Measurements from ENCODE around the gene MSRB2. TPM values are rescaled to one million over a fixed set of nuclear protein-coding genes. Genes with fewer than 3 reads are reported as not detected.

MSRB2 gene
- total and polyA plus RNA-seq, 2 experiments from 2014 or later: 9.5 to 34.6 TPM

DNA sequence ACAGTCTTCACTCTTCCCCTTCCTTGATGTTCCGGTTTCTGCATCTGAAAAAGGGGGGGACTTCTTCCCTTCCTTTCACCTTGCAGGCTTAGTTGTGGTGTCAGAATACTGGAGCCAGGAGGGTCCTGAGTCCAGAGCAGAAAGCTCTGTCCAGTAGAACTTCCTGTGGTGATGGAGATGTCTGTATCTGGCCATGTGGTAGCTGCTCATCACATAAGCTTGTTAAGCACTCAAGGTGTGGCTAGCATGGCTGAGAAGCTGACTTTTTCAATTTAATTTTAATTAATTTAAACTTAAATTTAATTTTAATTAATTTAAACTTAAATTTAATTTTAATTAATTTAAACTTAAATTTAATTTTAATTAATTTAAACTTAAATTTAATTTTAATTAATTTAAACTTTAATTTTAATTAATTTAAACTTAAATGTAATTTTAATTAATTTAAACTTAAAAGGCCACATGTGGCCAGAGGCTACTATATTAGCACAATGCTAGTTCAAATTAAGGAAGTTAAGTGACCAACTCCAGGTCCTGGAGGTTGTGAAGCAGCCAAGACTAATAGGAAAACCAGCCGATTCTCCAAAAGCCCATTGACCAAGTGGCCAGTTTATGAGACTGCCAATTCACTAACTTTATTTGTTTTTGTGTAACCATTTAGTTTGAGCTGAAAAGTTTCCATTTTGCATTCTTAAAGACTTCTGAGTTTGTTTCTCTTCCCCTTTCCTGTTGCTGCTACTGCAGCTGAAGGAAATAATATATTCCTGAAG lies 16.3 kb downstream of the MSRB2 start:
- H3K27me3 ChIP-seq (ENCODE audit: insufficient read depth): no peaks in the 10 kb centered on the region
- TF ChIP-seq ZNF114 (CRISPR knock-in tag; IDR thresholded peaks at IDR 0.05): no peak
- TF ChIP-seq, protein P1, sequence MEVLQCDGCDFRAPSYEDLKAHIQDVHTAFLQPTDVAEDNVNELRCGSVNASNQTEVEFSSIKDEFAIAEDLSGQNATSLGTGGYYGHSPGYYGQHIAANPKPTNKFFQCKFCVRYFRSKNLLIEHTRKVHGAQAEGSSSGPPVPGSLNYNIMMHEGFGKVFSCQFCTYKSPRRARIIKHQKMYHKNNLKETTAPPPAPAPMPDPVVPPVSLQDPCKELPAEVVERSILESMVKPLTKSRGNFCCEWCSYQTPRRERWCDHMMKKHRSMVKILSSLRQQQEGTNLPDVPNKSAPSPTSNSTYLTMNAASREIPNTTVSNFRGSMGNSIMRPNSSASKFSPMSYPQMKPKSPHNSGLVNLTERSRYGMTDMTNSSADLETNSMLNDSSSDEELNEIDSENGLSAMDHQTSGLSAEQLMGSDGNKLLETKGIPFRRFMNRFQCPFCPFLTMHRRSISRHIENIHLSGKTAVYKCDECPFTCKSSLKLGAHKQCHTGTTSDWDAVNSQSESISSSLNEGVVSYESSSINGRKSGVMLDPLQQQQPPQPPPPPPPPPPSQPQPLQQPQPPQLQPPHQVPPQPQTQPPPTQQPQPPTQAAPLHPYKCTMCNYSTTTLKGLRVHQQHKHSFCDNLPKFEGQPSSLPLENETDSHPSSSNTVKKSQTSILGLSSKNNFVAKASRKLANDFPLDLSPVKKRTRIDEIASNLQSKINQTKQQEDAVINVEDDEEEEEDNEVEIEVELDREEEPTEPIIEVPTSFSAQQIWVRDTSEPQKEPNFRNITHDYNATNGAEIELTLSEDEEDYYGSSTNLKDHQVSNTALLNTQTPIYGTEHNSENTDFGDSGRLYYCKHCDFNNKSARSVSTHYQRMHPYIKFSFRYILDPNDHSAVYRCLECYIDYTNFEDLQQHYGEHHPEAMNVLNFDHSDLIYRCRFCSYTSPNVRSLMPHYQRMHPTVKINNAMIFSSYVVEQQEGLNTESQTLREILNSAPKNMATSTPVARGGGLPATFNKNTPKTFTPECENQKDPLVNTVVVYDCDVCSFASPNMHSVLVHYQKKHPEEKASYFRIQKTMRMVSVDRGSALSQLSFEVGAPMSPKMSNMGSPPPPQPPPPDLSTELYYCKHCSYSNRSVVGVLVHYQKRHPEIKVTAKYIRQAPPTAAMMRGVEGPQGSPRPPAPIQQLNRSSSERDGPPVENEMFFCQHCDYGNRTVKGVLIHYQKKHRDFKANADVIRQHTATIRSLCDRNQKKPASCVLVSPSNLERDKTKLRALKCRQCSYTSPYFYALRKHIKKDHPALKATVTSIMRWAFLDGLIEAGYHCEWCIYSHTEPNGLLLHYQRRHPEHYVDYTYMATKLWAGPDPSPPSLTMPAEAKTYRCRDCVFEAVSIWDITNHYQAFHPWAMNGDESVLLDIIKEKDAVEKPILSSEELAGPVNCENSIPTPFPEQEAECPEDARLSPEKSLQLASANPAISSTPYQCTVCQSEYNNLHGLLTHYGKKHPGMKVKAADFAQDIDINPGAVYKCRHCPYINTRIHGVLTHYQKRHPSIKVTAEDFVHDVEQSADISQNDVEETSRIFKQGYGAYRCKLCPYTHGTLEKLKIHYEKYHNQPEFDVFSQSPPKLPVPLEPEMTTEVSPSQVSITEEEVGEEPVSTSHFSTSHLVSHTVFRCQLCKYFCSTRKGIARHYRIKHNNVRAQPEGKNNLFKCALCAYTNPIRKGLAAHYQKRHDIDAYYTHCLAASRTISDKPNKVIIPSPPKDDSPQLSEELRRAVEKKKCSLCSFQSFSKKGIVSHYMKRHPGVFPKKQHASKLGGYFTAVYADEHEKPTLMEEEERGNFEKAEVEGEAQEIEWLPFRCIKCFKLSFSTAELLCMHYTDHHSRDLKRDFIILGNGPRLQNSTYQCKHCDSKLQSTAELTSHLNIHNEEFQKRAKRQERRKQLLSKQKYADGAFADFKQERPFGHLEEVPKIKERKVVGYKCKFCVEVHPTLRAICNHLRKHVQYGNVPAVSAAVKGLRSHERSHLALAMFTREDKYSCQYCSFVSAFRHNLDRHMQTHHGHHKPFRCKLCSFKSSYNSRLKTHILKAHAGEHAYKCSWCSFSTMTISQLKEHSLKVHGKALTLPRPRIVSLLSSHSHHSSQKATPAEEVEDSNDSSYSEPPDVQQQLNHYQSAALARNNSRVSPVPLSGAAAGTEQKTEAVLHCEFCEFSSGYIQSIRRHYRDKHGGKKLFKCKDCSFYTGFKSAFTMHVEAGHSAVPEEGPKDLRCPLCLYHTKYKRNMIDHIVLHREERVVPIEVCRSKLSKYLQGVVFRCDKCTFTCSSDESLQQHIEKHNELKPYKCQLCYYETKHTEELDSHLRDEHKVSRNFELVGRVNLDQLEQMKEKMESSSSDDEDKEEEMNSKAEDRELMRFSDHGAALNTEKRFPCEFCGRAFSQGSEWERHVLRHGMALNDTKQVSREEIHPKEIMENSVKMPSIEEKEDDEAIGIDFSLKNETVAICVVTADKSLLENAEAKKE (CRISPR knock-in tag; IDR thresholded peaks at IDR 0.05): no peak
- no peak for TF ChIP-seq CREB1 (CRISPR knock-in tag; IDR thresholded peaks at IDR 0.05; ENCODE audit: low read depth)
- TF ChIP-seq, protein P2, sequence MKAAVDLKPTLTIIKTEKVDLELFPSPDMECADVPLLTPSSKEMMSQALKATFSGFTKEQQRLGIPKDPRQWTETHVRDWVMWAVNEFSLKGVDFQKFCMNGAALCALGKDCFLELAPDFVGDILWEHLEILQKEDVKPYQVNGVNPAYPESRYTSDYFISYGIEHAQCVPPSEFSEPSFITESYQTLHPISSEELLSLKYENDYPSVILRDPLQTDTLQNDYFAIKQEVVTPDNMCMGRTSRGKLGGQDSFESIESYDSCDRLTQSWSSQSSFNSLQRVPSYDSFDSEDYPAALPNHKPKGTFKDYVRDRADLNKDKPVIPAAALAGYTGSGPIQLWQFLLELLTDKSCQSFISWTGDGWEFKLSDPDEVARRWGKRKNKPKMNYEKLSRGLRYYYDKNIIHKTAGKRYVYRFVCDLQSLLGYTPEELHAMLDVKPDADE (IDR thresholded peaks at IDR 0.05): no peak
- no peak for TF ChIP-seq CTCF (conservative IDR thresholded peaks at IDR 0.05; ENCODE audit: low read depth in 2 of 2)
- no peak for TF ChIP-seq POLR2AphosphoS5 (IDR thresholded peaks at IDR 0.05; ENCODE audit: low read depth)
- TF ChIP-seq, protein P3, sequence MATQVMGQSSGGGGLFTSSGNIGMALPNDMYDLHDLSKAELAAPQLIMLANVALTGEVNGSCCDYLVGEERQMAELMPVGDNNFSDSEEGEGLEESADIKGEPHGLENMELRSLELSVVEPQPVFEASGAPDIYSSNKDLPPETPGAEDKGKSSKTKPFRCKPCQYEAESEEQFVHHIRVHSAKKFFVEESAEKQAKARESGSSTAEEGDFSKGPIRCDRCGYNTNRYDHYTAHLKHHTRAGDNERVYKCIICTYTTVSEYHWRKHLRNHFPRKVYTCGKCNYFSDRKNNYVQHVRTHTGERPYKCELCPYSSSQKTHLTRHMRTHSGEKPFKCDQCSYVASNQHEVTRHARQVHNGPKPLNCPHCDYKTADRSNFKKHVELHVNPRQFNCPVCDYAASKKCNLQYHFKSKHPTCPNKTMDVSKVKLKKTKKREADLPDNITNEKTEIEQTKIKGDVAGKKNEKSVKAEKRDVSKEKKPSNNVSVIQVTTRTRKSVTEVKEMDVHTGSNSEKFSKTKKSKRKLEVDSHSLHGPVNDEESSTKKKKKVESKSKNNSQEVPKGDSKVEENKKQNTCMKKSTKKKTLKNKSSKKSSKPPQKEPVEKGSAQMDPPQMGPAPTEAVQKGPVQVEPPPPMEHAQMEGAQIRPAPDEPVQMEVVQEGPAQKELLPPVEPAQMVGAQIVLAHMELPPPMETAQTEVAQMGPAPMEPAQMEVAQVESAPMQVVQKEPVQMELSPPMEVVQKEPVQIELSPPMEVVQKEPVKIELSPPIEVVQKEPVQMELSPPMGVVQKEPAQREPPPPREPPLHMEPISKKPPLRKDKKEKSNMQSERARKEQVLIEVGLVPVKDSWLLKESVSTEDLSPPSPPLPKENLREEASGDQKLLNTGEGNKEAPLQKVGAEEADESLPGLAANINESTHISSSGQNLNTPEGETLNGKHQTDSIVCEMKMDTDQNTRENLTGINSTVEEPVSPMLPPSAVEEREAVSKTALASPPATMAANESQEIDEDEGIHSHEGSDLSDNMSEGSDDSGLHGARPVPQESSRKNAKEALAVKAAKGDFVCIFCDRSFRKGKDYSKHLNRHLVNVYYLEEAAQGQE (IDR thresholded peaks at IDR 0.05; ENCODE audit: unreplicated experiment): no peak
- TF ChIP-seq JUNB (IDR thresholded peaks at IDR 0.05; ENCODE audit: unreplicated experiment): no peak
- no peak for TF ChIP-seq EZH2phosphoT487 (IDR thresholded peaks at IDR 0.05; ENCODE audit: unreplicated experiment)
- TF ChIP-seq NANOG (IDR thresholded peaks at IDR 0.05; ENCODE audit: borderline replicate concordance): no peak
- no peak for TF ChIP-seq EZH2 (IDR thresholded peaks at IDR 0.05; ENCODE audit: low read depth, unreplicated experiment)
- TF ChIP-seq STAT1 (IDR thresholded peaks at IDR 0.05; ENCODE audit: unreplicated experiment): no peak
- TF ChIP-seq ZNF331 (CRISPR knock-in tag; IDR thresholded peaks at IDR 0.05; ENCODE audit: low read depth): no peak
- H3K4me1 ChIP-seq (ENCODE audit: insufficient read depth): peaks cover 4% of the 10 kb centered on the region
- no peak overlapping the region for H3K4me3 ChIP-seq
- ATAC-seq (no peak), DNase-seq (ENCODE audit: low spot score) (no peak)
- Mint-ChIP-seq H3K27me3 (ENCODE audit: insufficient read depth, low read depth, poor library complexity) (peaks cover 6% of the 10 kb centered on the region), H3K9me3 (no peaks in the 10 kb centered on the region), H3K27ac (no peak overlapping the region), H3K4me1 (peaks cover 29% of the 10 kb centered on the region), H3K36me3 (ENCODE audit: low read depth) (peaks cover 6% of the 10 kb centered on the region; the same call in 2 of the 3 replicates), H3K4me3 (no peak overlapping the region)
- no peaks in the 10 kb centered on the region for H3K9me2 ChIP-seq (ENCODE audit: insufficient read depth)
- H2AFZ ChIP-seq: no peak overlapping the region
- no peaks in the 10 kb centered on the region for H3K79me2 ChIP-seq (replicated peaks; ENCODE audit: insufficient read depth)
- H3K36me3 ChIP-seq (ENCODE audit: insufficient read depth): no peaks in the 10 kb centered on the region
- no peak overlapping the region for H3K4me2 ChIP-seq
- H3K27ac ChIP-seq (ENCODE audit: low read depth): no peak overlapping the region
- H3F3A ChIP-seq (replicated peaks; ENCODE audit: low read depth): no peaks in the 10 kb centered on the region
- H4K20me1 ChIP-seq (replicated peaks; ENCODE audit: insufficient read depth): no peaks in the 10 kb centered on the region
